Stimulated activated CD4-positive, alpha-beta T cell treated with anti-CD3 and anti-CD28 coated beads, Interleukin-4, amount 100 ng/mL, for 1 hour (primary cell): ENCODE measurements around the gene FAF1.

Source experiments
- DNase-seq: peaks from one replicate; pipeline ENCODE4 v3.0.0-alpha.2; 2020

The FAF1 gene

GRCh38 chr1:50977575-50978143, 17.6 kb upstream of the FAF1 start:
- peak; percentile 12 for DNase-seq

GRCh38 chr1:50976890-50977574, 17.0 kb upstream of the FAF1 start:
- DNase-seq, result no peak

- DNase-seq, result no peak
Observed at GRCh38 chr1:50976111-50976889, 16.2 kb upstream of the FAF1 start.

- no peak for DNase-seq
Observed at GRCh38 chr1:50975436-50975835, 15.4 kb upstream of the FAF1 start.

- no peak for DNase-seq
Observed at GRCh38 chr1:50974618-50974935, 14.5 kb upstream of the FAF1 start.

GRCh38 chr1:50973875-50974617, 14.0 kb upstream of the FAF1 start:
- no peak for DNase-seq

- DNase-seq, result no peak
Observed at GRCh38 chr1:50973255-50973654, 13.2 kb upstream of the FAF1 start.

GRCh38 chr1:50972766-50973165, 12.7 kb upstream of the FAF1 start:
- no peak for DNase-seq

- DNase-seq, result no peak
Observed at GRCh38 chr1:50971748-50972305, 11.8 kb upstream of the FAF1 start.

- DNase-seq, result no peak
Observed at GRCh38 chr1:50970931-50971582, 11.0 kb upstream of the FAF1 start.

GRCh38 chr1:50970509-50970887, 10.4 kb upstream of the FAF1 start:
- DNase-seq, result no peak

- DNase-seq, result peak; percentile 42
Observed at GRCh38 chr1:50969611-50970508, 9.8 kb upstream of the FAF1 start, which contains the start of gene CDKN2C. Gene CDKN2C, plus strand, starts transcription at chr1:50970245. Its CDS starts 124 bp downstream, at chr1:50970369.

GRCh38 chr1:50968821-50969610, 8.9 kb upstream of the FAF1 start:
- DNase-seq, result peak; percentile 53

GRCh38 chr1:50968158-50968820, 8.2 kb upstream of the FAF1 start:
- DNase-seq, result peak; percentile 80

GRCh38 chr1:50967416-50968157, 7.5 kb upstream of the FAF1 start:
- no peak for DNase-seq

GRCh38 chr1:50966991-50967390, 6.9 kb upstream of the FAF1 start:
- no peak for DNase-seq

- DNase-seq, result no peak
Observed at GRCh38 chr1:50964863-50965262, 4.8 kb upstream of the FAF1 start.

- DNase-seq, result no peak
Observed at GRCh38 chr1:50959303-50959912, 659 bp downstream of the FAF1 start.

GRCh38 chr1:50955116-50955515, 5.0 kb downstream of the FAF1 start:
- DNase-seq, result no peak
